Activated CD8-positive, alpha-beta T cell treated with anti-CD3 and anti-CD28 coated beads for 36 hours (primary cell): ENCODE results near the gene WWC1. TPM values are rescaled to one million over a fixed set of nuclear protein-coding genes. Genes with fewer than 3 reads are reported as not detected.

Source experiments
- ATAC-seq: fragments of 200-7000 bp; cut with Tn5 transposase; one replicate; pipeline ENCODE4 v1.10.0; 2021; ENCODE audit warnings: mild to moderate bottlenecking, moderate library complexity
- CTCF ChIA-PET: fragments of 350-600 bp; sonication (Branson Sonifier 250); formaldehyde crosslinking; loops from one replicate; lab custom pipeline; 2021; ENCODE audit warnings: antibody characterized with exemption; lab: Charles Lee
- POLR2A ChIA-PET: fragments of 350-600 bp; sonication (Branson Sonifier 250); formaldehyde crosslinking; loops from one replicate; lab custom pipeline; 2021; ENCODE audit warnings: antibody characterized with exemption; lab: Charles Lee
- DNase-seq: peaks from one replicate; pipeline ENCODE4 v3.0.0-alpha.2; 2020
- H3K27ac Mint-ChIP-seq: one replicate; pipeline ENCODE4 v1.8.0; 2021; ENCODE audit warnings: mild to moderate bottlenecking, mixed read lengths
- H3K27me3 Mint-ChIP-seq: one replicate; pipeline ENCODE4 v1.8.0; 2021; ENCODE audit warnings: mixed read lengths
- H3K36me3 Mint-ChIP-seq: one replicate; pipeline ENCODE4 v1.8.0; 2021; ENCODE audit warnings: low read depth, mixed read lengths
- H3K4me1 Mint-ChIP-seq: one replicate; pipeline ENCODE4 v1.8.0; 2021; ENCODE audit warnings: low read depth, mixed read lengths
- H3K4me3 Mint-ChIP-seq: one replicate; pipeline ENCODE4 v1.8.0; 2021; ENCODE audit warnings: mild to moderate bottlenecking, moderate library complexity, mixed read lengths
- H3K9me3 Mint-ChIP-seq: one replicate; pipeline ENCODE4 v1.8.0; 2021; ENCODE audit warnings: mixed read lengths
- intact Hi-C: fragments of 100-400 bp; cut with micrococcal nuclease; formaldehyde crosslinking; loops from one replicate; pipeline ENCODE4 v1.10.0; 2022
- total RNA-seq, 2 experiments: library from RNA; stranded (reverse); gene quantifications; one replicate each; pipeline ENCODE4 v1.2.3, GENCODE V29; 2021
- TF ChIP-seq, protein P1 (sequence below): fragments of 200-600 bp; IDR thresholded peaks from one replicate; pipeline ENCODE4 v1.8.0; 2022; ENCODE audit warnings: antibody characterized with exemption, mild to moderate bottlenecking

Gene WWC1
- total RNA-seq, 2 experiments from 2014 or later: 0.45 to 0.47 TPM

DNA sequence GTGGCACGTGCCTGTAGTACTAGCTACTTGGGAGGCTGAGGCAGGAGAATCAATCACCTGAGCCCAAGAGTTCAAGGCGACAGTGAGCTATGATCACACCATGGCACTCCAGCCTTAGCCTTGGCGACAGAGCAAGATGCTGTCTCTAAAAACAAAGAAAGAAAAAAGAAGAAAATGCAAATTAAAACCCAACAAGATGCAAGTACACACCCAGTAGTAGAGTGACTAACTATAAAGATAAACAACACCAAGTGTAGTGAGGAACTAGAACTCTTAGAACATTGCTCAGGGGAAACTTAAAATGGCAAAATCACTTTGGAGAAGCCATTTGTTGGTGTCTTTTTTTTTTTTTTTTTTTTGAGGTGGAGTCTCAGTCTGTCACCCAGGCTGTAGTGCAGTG, 160.1 kb downstream of the WWC1 start:
- Mint-ChIP-seq H3K36me3 (no peaks in the 10 kb centered on the region), H3K4me3 (no peak overlapping the region), H3K27ac (no peak overlapping the region), H3K4me1 (no peaks in the 10 kb centered on the region), H3K27me3 (peaks cover 4% of the 10 kb centered on the region), H3K9me3 (no peaks in the 10 kb centered on the region)
- DNase-seq (no peak), ATAC-seq (no peak)
- intact Hi-C loops: no loop called here
- TF ChIP-seq, protein P1, sequence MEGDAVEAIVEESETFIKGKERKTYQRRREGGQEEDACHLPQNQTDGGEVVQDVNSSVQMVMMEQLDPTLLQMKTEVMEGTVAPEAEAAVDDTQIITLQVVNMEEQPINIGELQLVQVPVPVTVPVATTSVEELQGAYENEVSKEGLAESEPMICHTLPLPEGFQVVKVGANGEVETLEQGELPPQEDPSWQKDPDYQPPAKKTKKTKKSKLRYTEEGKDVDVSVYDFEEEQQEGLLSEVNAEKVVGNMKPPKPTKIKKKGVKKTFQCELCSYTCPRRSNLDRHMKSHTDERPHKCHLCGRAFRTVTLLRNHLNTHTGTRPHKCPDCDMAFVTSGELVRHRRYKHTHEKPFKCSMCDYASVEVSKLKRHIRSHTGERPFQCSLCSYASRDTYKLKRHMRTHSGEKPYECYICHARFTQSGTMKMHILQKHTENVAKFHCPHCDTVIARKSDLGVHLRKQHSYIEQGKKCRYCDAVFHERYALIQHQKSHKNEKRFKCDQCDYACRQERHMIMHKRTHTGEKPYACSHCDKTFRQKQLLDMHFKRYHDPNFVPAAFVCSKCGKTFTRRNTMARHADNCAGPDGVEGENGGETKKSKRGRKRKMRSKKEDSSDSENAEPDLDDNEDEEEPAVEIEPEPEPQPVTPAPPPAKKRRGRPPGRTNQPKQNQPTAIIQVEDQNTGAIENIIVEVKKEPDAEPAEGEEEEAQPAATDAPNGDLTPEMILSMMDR: no peak
- POLR2A ChIA-PET: no interaction called here
- CTCF ChIA-PET: interaction anchor here (1.3 kb wide), 1 partner anchor 9 kb away, joined by 3 read pairs; no protein-coding TSS in a partner anchor

DNA sequence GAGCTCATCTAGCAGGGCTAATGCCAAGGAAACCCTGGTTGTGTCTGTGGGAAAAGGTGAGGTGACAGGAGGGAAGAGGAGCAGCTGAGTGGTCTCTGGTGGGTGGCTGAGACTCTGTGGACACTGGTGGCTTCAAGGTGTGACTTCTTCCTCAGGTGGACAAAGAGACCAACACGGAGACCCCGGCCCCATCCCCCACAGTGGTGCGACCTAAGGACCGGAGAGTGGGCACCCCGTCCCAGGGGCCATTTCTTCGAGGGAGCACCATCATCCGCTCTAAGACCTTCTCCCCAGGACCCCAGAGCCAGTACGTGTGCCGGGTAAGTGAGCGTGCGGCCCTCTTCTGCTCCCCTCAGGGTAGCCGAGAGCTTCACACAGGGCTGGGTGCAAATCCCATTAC, 163.8 kb downstream of the WWC1 start:
- TF ChIP-seq, protein P1: no peak
- ATAC-seq: no peak
- Mint-ChIP-seq H3K4me3 (no peak overlapping the region), H3K27ac (no peak overlapping the region), H3K9me3 (no peaks in the 10 kb centered on the region), H3K36me3 (no peaks in the 10 kb centered on the region), H3K4me1 (no peaks in the 10 kb centered on the region), H3K27me3 (peaks cover 4% of the 10 kb centered on the region)
- ChIA-PET POLR2A (no interaction called here), CTCF (no interaction called here)
- DNase-seq: no peak
- intact Hi-C loops: no loop called here

DNA sequence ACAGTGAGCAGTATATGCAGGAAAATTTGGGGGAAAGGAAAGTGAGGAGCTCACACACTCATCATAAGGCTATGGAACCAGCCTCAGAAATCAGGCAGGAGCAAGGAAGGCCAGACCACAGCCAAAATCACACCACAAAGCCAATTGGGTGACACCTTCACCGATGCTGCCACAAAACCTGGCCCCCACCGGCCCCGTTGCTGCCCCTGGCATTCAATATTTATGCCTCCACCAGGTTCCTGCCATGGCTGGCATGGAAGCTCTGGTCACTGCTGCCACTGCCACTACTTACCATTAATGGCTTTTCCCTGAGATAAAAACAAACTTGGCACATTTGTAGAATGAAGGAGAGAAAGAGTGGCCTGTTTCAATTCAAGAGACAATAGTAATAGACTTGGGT, 166.1 kb downstream of the WWC1 start:
- H3K27me3 Mint-ChIP-seq: peaks cover 4% of the 10 kb centered on the region

GRCh38 chr5:168460606-168461005, 169.2 kb downstream of the WWC1 start:
- POLR2A ChIA-PET: no interaction called here
- ATAC-seq: no peak
- intact Hi-C loops: no loop called here

More for the DNA sequence above, 166.1 kb downstream of the WWC1 start:
- Mint-ChIP-seq H3K4me3 (no peak overlapping the region), H3K9me3 (no peaks in the 10 kb centered on the region), H3K36me3 (no peaks in the 10 kb centered on the region), H3K4me1 (no peaks in the 10 kb centered on the region), H3K27ac (no peak overlapping the region)
- DNase-seq (no peak), ATAC-seq (no peak)
- POLR2A ChIA-PET: no interaction called here
- intact Hi-C loops: no loop called here
- CTCF ChIA-PET: no interaction called here
- TF ChIP-seq, protein P1: no peak

GRCh38 chr5:168463081-168463480, 171.6 kb downstream of the WWC1 start:
- Mint-ChIP-seq H3K9me3 (no peaks in the 10 kb centered on the region), H3K27me3 (peaks cover 4% of the 10 kb centered on the region), H3K4me3 (no peak overlapping the region), H3K36me3 (no peaks in the 10 kb centered on the region), H3K27ac (no peak overlapping the region), H3K4me1 (no peaks in the 10 kb centered on the region)
- DNase-seq: no peak
- POLR2A ChIA-PET: no interaction called here
- CTCF ChIA-PET: no interaction called here
- intact Hi-C loops: no loop called here
- TF ChIP-seq, protein P1: no peak
- no peak for ATAC-seq

More at GRCh38 chr5:168460606-168461005, 169.2 kb downstream of the WWC1 start:
- Mint-ChIP-seq H3K36me3 (no peaks in the 10 kb centered on the region), H3K27ac (no peak overlapping the region), H3K4me3 (no peak overlapping the region), H3K9me3 (no peaks in the 10 kb centered on the region), H3K4me1 (no peaks in the 10 kb centered on the region), H3K27me3 (peaks cover 4% of the 10 kb centered on the region)
- DNase-seq: no peak
- TF ChIP-seq, protein P1: no peak
- CTCF ChIA-PET: interaction anchor here (1.0 kb wide), 1 partner anchor 9 kb away, joined by 3 read pairs; no protein-coding TSS in a partner anchor
